K562 (cell line): ENCODE results near the gene DUSP9. TPM values are rescaled to one million over a fixed set of nuclear protein-coding genes. Genes with fewer than 3 reads are reported as not detected.

Source experiments
- BCLAF1 ChIP-seq, 2 experiments: fragments of 450-650 bp in 1 of 2; IDR thresholded peaks; 2 replicates each; pipeline ENCODE4 v1.6.1; 2011 to 2017; ENCODE audit warnings: low read depth in 2 of 2, antibody characterized with exemption in 1 of 2, borderline replicate concordance in 1 of 2, low read length in 1 of 2, mild to moderate bottlenecking in 1 of 2, mixed read lengths in 1 of 2; ENCODE audit not compliant: control insufficient read depth in 1 of 2
- BRD9 ChIP-seq: fragments of 450-650 bp; IDR thresholded peaks from 2 replicates; pipeline ENCODE4 v1.6.1; 2018; ENCODE audit warnings: low read depth; ENCODE audit not compliant: partially characterized antibody
- CXXC5 ChIP-seq: fragments of 250-450 bp; sonication (Bioruptor Pico); IDR thresholded peaks from 2 replicates; pipeline ENCODE4 v1.8.0; 2022; ENCODE audit warnings: inconsistent platforms, mild to moderate bottlenecking, moderate library complexity
- FOSL1 ChIP-seq: fragments of 200-800 bp; sonication (Bioruptor generic); conservative IDR thresholded peaks from 2 replicates; pipeline ENCODE4 v1.6.1; 2016; ENCODE audit warnings: missing genetic modification characterization, missing compliant biosample characterization
- JUNB ChIP-seq: fragments of 450-650 bp; formaldehyde crosslinking; conservative IDR thresholded peaks from 2 replicates; pipeline ENCODE4 v1.4.0; 2020; ENCODE audit warnings: mild to moderate bottlenecking
- KLF6 ChIP-seq: fragments of 250-450 bp; sonication (Bioruptor Pico); IDR thresholded peaks from 2 replicates; pipeline ENCODE4 v1.4.0; 2020; ENCODE audit warnings: mild to moderate bottlenecking, moderate library complexity, borderline replicate concordance
- MAFG ChIP-seq: fragments of 450-650 bp; conservative IDR thresholded peaks from 2 replicates; pipeline ENCODE4 v1.6.1; 2016; ENCODE audit warnings: missing genetic modification characterization, missing compliant biosample characterization
- NR3C1 ChIP-seq: sonication (generic); formaldehyde crosslinking; IDR thresholded peaks from 2 replicates; pipeline ENCODE4 v1.8.1; 2022; ENCODE audit warnings: missing genetic modification reagents
- POLR2H ChIP-seq: IDR thresholded peaks from 2 replicates; pipeline ENCODE4 v1.6.1; 2016; ENCODE audit warnings: missing genetic modification characterization, low read depth, mild to moderate bottlenecking, control low read depth, missing compliant biosample characterization, moderate library complexity
- RAD21 ChIP-seq, 2 experiments: fragments of 250-450 bp in 1 of 2; fragments of 450-650 bp in 1 of 2; sonication (Bioruptor Pico) in 1 of 2; formaldehyde crosslinking in 1 of 2; IDR thresholded peaks in 1 of 2; conservative IDR thresholded peaks in 1 of 2; 2 replicates each; pipeline versions ENCODE4 v1.4.0 to v1.8.0; 2020 to 2022; ENCODE audit warnings: mild to moderate bottlenecking in 2 of 2, moderate library complexity in 1 of 2
- STAG1 ChIP-seq: sonication (generic); formaldehyde crosslinking; IDR thresholded peaks from 2 replicates; pipeline ENCODE4 v1.5.0; 2020; ENCODE audit warnings: missing genetic modification reagents, borderline replicate concordance
- TEAD1 ChIP-seq, 2 experiments: fragments of 450-650 bp in 1 of 2; sonication (generic) in 1 of 2; formaldehyde crosslinking; IDR thresholded peaks; 2 replicates each; pipeline versions ENCODE4 v1.4.0 to v1.8.0; 2020 to 2022; ENCODE audit warnings: mild to moderate bottlenecking in 2 of 2, missing genetic modification reagents in 1 of 2
- ZBTB1 ChIP-seq: sonication (generic); formaldehyde crosslinking; IDR thresholded peaks from 2 replicates; pipeline ENCODE4 v1.8.1; 2023; ENCODE audit warnings: missing genetic modification reagents, low read depth, mild to moderate bottlenecking, borderline replicate concordance
- ZNF263 ChIP-seq: sonication (generic); formaldehyde crosslinking; IDR thresholded peaks from 2 replicates; pipeline ENCODE4 v1.8.0; 2022; ENCODE audit warnings: mild to moderate bottlenecking, missing genetic modification reagents, borderline replicate concordance
- ZNF311 ChIP-seq: fragments of 250-450 bp; sonication (Bioruptor Pico); IDR thresholded peaks from 2 replicates; pipeline ENCODE4 v1.4.0; 2020; ENCODE audit warnings: mild to moderate bottlenecking, moderate library complexity
- polyA plus RNA-seq, 8 experiments: library from polyadenylated mRNA; depleted of rRNA in 4 of 8; stranded (reverse) in 5 of 8; unstranded in 3 of 8; fragments of >200 nt; fragmentation: Nextera tagmentation in 2 of 8; fragmentation: Illumina TruSeq in 1 of 8; extraction: Ambion mirVana in 2 of 8; extraction: Trizol in 1 of 8; gene quantifications; 2 replicates each; pipeline versions ENCODE4 v1.2.1 to v1.2.3, GENCODE V29; 2011 to 2014; ENCODE audit warnings: inconsistent platforms in 1 of 8, missing spikeins in 1 of 8
- total RNA-seq, 7 experiments: library from RNA; depleted of rRNA in 6 of 7; stranded (reverse); fragments of >200 nt in 6 of 7; fragmentation: Illumina TruSeq in 2 of 7; extraction: Trizol in 2 of 7; gene quantifications; 2 replicates each; pipeline versions ENCODE4 v1.2.1 to v1.2.3, GENCODE V29; 2011 to 2021; ENCODE audit warnings: low replicate concordance in 1 of 7
- TF ChIP-seq, protein P1 (sequence below): sonication (generic); formaldehyde crosslinking; IDR thresholded peaks from 2 replicates; pipeline ENCODE4 v1.8.0; 2022; ENCODE audit warnings: mild to moderate bottlenecking, missing genetic modification reagents
- TF ChIP-seq, protein P2 (sequence below): sonication (generic); formaldehyde crosslinking; IDR thresholded peaks from 2 replicates; pipeline ENCODE4 v1.9.0; 2022; ENCODE audit warnings: mild to moderate bottlenecking, missing genetic modification reagents
- TF ChIP-seq, protein P3 (sequence below): IDR thresholded peaks from 2 replicates; pipeline ENCODE4 v1.6.1; 2011; ENCODE audit warnings: borderline replicate concordance, low read depth, mild to moderate bottlenecking, moderate library complexity, low read length; ENCODE audit not compliant: insufficient read depth, poor library complexity, severe bottlenecking

Gene DUSP9
- total and polyA plus RNA-seq, 9 of the 15 experiments (the other 6 are each of a cell fraction or from before 2014, with no cell fraction given), result 0.11 to 14.1 (median 5.5) TPM

GRCh38 chrX:153609917-153610835, 36.8 kb upstream of the DUSP9 start (continued):
- TF ChIP-seq FOSL1 (tag) (no peak), BRD9 (no peak), BCLAF1 (IDR thresholded peaks at IDR 0.05; ENCODE audit: borderline replicate concordance in 1 of 2, control insufficient read depth in 1 of 2, low read depth in 2 of 2, low read length in 1 of 2) (no peak), STAG1 (peak; percentile 82), MAFG (tag) (no peak), CXXC5 (CRISPR knock-in tag) (peak; percentile 70), KLF6 (CRISPR knock-in tag) (no peak), ZNF311 (no peak), NR3C1 (peak; percentile 96), ZNF263 (CRISPR knock-in tag) (peak; percentile 67), RAD21 (CRISPR knock-in tag; conservative IDR thresholded peaks at IDR 0.05 in 1 of 2, IDR thresholded peaks at IDR 0.05 in 1 of 2) (peak; percentile 38 to 69), TEAD1 (CRISPR knock-in tag; IDR thresholded peaks at IDR 0.05) (peak in 1 of 2 experiments; percentile 91; a peak in 2 of 4 replicates), JUNB (CRISPR knock-in tag) (no peak), ZBTB1 (CRISPR knock-in tag) (peak; percentile 92), POLR2H (tag) (no peak)
- TF ChIP-seq, protein P1, sequence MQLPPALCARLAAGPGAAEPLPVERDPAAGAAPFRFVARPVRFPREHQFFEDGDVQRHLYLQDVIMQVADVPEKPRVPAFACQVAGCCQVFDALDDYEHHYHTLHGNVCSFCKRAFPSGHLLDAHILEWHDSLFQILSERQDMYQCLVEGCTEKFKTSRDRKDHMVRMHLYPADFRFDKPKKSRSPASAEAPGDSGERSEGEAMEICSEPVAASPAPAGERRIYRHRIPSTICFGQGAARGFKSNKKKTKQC (CRISPR knock-in tag), result peak; percentile 98
- TF ChIP-seq, protein P2, sequence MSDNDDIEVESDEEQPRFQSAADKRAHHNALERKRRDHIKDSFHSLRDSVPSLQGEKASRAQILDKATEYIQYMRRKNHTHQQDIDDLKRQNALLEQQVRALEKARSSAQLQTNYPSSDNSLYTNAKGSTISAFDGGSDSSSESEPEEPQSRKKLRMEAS (CRISPR knock-in tag), result peak; percentile 98
- TF ChIP-seq, protein P3, sequence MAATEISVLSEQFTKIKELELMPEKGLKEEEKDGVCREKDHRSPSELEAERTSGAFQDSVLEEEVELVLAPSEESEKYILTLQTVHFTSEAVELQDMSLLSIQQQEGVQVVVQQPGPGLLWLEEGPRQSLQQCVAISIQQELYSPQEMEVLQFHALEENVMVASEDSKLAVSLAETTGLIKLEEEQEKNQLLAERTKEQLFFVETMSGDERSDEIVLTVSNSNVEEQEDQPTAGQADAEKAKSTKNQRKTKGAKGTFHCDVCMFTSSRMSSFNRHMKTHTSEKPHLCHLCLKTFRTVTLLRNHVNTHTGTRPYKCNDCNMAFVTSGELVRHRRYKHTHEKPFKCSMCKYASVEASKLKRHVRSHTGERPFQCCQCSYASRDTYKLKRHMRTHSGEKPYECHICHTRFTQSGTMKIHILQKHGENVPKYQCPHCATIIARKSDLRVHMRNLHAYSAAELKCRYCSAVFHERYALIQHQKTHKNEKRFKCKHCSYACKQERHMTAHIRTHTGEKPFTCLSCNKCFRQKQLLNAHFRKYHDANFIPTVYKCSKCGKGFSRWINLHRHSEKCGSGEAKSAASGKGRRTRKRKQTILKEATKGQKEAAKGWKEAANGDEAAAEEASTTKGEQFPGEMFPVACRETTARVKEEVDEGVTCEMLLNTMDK, result peak; percentile 63
